Measurements from ENCODE around the gene LRP1-AS.

The LRP1-AS gene

DNA sequence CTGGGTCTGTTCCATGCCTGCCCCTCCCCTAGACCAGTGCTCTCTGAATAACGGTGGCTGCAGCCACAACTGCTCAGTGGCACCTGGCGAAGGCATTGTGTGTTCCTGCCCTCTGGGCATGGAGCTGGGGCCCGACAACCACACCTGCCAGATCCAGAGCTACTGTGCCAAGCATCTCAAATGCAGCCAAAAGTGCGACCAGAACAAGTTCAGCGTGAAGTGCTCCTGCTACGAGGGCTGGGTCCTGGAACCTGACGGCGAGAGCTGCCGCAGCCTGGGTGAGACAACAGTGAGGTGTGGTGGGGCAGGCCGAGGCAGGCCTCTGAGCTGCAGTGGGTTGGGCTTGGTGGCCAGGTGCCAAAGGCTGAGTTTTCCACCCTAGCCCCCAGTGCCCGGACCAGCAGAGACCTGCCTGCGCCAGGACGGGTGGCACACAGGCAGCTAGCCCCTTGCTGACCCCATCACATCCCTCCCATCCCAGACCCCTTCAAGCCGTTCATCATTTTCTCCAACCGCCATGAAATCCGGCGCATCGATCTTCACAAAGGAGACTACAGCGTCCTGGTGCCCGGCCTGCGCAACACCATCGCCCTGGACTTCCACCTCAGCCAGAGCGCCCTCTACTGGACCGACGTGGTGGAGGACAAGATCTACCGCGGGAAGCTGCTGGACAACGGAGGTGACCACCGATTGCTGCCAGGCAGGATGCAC, 28.2 kb upstream of the LRP1-AS start:
- peaks cover 3% of the 10 kb centered on the region for H3K27me3 ChIP-seq (ENCODE audit: insufficient read depth, low read length, poor library complexity)
- no peak overlapping the region for H3K4me2 ChIP-seq (ENCODE audit: insufficient read depth, low read length)
- H2AFZ ChIP-seq (ENCODE audit: low read depth, low read length): no peak overlapping the region
- no peak overlapping the region for H3K4me3 ChIP-seq (ENCODE audit: low read depth in 1 of 2, low read length in 2 of 2)
- ATAC-seq (ENCODE audit: insufficient read depth, low read depth): no peak
- no peaks in the 10 kb centered on the region; the same call in 1 of the 2 replicates for H4K20me1 ChIP-seq (ENCODE audit: insufficient read depth, low read length)
- DNase-seq: no peak
- no peaks in the 10 kb centered on the region for H3K4me1 ChIP-seq (ENCODE audit: insufficient read depth, low read length)
- H3K9ac ChIP-seq (ENCODE audit: low read depth, low read length): no peak overlapping the region
- TF ChIP-seq CTCF (IDR thresholded peaks at IDR 0.05; ENCODE audit: borderline replicate concordance, extremely low read depth, low read length, poor library complexity, severe bottlenecking) (peak; percentile 69), EZH2 (IDR thresholded peaks at IDR 0.05; ENCODE audit: borderline replicate concordance, low read depth, low read length, severe bottlenecking) (no peak)
- H3K79me2 ChIP-seq (ENCODE audit: insufficient read depth, low read length): no peaks in the 10 kb centered on the region
- H3K27ac ChIP-seq (ENCODE audit: low read length): no peak overlapping the region
- H3K36me3 ChIP-seq (ENCODE audit: insufficient read depth, low read length): no peaks in the 10 kb centered on the region
- no peaks in the 10 kb centered on the region for H3K9me3 ChIP-seq (ENCODE audit: insufficient read depth, low read length, severe bottlenecking)

- no peaks in the 10 kb centered on the region for H3K9me3 ChIP-seq (ENCODE audit: insufficient read depth, low read length, severe bottlenecking)
- no peak overlapping the region for H3K4me3 ChIP-seq (ENCODE audit: low read depth in 1 of 2, low read length in 2 of 2)
- H3K4me1 ChIP-seq (ENCODE audit: insufficient read depth, low read length): no peaks in the 10 kb centered on the region
- TF ChIP-seq CTCF (IDR thresholded peaks at IDR 0.05; ENCODE audit: borderline replicate concordance, extremely low read depth, low read length, poor library complexity, severe bottlenecking): no peak
- TF ChIP-seq EZH2 (IDR thresholded peaks at IDR 0.05; ENCODE audit: borderline replicate concordance, low read depth, low read length, severe bottlenecking): no peak
- H3K4me2 ChIP-seq (ENCODE audit: insufficient read depth, low read length): no peak overlapping the region
- H3K36me3 ChIP-seq (ENCODE audit: insufficient read depth, low read length): no peaks in the 10 kb centered on the region
- no peak overlapping the region for H3K9ac ChIP-seq (ENCODE audit: low read depth, low read length)
- DNase-seq: no peak
- H3K79me2 ChIP-seq (ENCODE audit: insufficient read depth, low read length): no peaks in the 10 kb centered on the region
- H3K27me3 ChIP-seq (ENCODE audit: insufficient read depth, low read length, poor library complexity): peaks cover 3% of the 10 kb centered on the region
- H4K20me1 ChIP-seq (ENCODE audit: insufficient read depth, low read length): no peaks in the 10 kb centered on the region; the same call in 1 of the 2 replicates
- no peak for ATAC-seq (ENCODE audit: insufficient read depth, low read depth)
- H3K27ac ChIP-seq (ENCODE audit: low read length): no peak overlapping the region
- no peak overlapping the region for H2AFZ ChIP-seq (ENCODE audit: low read depth, low read length)
These were observed 26.3 kb upstream of the LRP1-AS start for GRCh38 chr12:57173683-57174082.

DNA sequence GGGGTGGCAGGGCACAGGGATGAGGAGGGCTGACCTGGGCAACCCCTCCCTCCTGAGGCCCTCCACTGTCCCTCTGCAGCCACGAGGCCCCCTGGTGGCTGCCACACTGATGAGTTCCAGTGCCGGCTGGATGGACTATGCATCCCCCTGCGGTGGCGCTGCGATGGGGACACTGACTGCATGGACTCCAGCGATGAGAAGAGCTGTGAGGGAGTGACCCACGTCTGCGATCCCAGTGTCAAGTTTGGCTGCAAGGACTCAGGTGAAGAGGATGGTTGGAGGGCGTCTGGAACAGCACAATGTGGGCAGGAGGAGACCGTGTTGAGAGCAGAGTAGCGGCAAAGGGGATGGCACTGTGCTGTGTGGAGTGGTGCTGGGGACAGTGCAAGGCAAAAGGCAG, 25.7 kb upstream of the LRP1-AS start:
- ATAC-seq (ENCODE audit: insufficient read depth, low read depth): peak; percentile 66
- H3K36me3 ChIP-seq (ENCODE audit: insufficient read depth, low read length): no peaks in the 10 kb centered on the region
- no peak overlapping the region for H2AFZ ChIP-seq (ENCODE audit: low read depth, low read length)
- TF ChIP-seq EZH2 (IDR thresholded peaks at IDR 0.05; ENCODE audit: borderline replicate concordance, low read depth, low read length, severe bottlenecking) (no peak), CTCF (IDR thresholded peaks at IDR 0.05; ENCODE audit: borderline replicate concordance, extremely low read depth, low read length, poor library complexity, severe bottlenecking) (peak; percentile 70)
- H3K4me2 ChIP-seq (ENCODE audit: insufficient read depth, low read length): no peak overlapping the region
- no peak for DNase-seq
- H4K20me1 ChIP-seq (ENCODE audit: insufficient read depth, low read length): no peaks in the 10 kb centered on the region; the same call in 1 of the 2 replicates
- no peaks in the 10 kb centered on the region for H3K9me3 ChIP-seq (ENCODE audit: insufficient read depth, low read length, severe bottlenecking)
- no peaks in the 10 kb centered on the region for H3K4me1 ChIP-seq (ENCODE audit: insufficient read depth, low read length)
- H3K27ac ChIP-seq (ENCODE audit: low read length): no peak overlapping the region
- no peak overlapping the region for H3K4me3 ChIP-seq (ENCODE audit: low read depth in 1 of 2, low read length in 2 of 2)
- H3K79me2 ChIP-seq (ENCODE audit: insufficient read depth, low read length): no peaks in the 10 kb centered on the region
- H3K9ac ChIP-seq (ENCODE audit: low read depth, low read length): no peak overlapping the region
- H3K27me3 ChIP-seq (ENCODE audit: insufficient read depth, low read length, poor library complexity): peaks cover 3% of the 10 kb centered on the region

All from DND-41 (cell line).